ENCODE data around the gene NEK11.

- TF ChIP-seq YY1 (IDR thresholded peaks at IDR 0.05; ENCODE audit: insufficient read depth, insufficient read length) = no peak
- no peak for TF ChIP-seq ZNF274 (IDR thresholded peaks at IDR 0.05; ENCODE audit: low read depth, low read length)
Observed at GRCh38 chr3:131216330-131216729, 189.7 kb downstream of the NEK11 start.

All from NT2/D1 (cell line).